RPMI7951 (cell line): ENCODE data around the gene ZPBP2. TPM values are rescaled to one million over a fixed set of nuclear protein-coding genes. Genes with fewer than 3 reads are reported as not detected.

Source experiments
- DNase-seq: peaks from one replicate; pipeline ENCODE4 v3.0.0-alpha.2; 2012; ENCODE audit warnings: low read depth
- total RNA-seq: library from RNA; depleted of rRNA; stranded (reverse); fragments of >200 nt; shearing (Covaris generic); gene quantifications from 2 replicates; pipeline ENCODE4 v1.2.3, GENCODE V29; 2014; rRNA removed

ZPBP2 gene
- total RNA-seq, 1 experiment from 2014 or later = not detected

- no peak for DNase-seq
Measured at GRCh38 chr17:39908789-39909352, 40.9 kb downstream of the ZPBP2 start.

GRCh38 chr17:39913989-39914388 is 46.0 kb downstream of the ZPBP2 start:
- DNase-seq = no peak

- no peak for DNase-seq
Measured at GRCh38 chr17:39915559-39915958, 47.6 kb downstream of the ZPBP2 start.

GRCh38 chr17:39916918-39917317 is 48.9 kb downstream of the ZPBP2 start:
- DNase-seq = peak; percentile 15

- no peak for DNase-seq
Measured at GRCh38 chr17:39919087-39919683, 51.2 kb downstream of the ZPBP2 start.

GRCh38 chr17:39920218-39921210 is 52.5 kb downstream of the ZPBP2 start:
- no peak for DNase-seq

GRCh38 chr17:39921323-39921722 is 53.3 kb downstream of the ZPBP2 start:
- no peak for DNase-seq

- DNase-seq = no peak
Measured at GRCh38 chr17:39922006-39922405, 54.0 kb downstream of the ZPBP2 start.

GRCh38 chr17:39923230-39923629 is 55.2 kb downstream of the ZPBP2 start:
- no peak for DNase-seq

- DNase-seq = peak; percentile 14
Measured at GRCh38 chr17:39923836-39924690, 56.1 kb downstream of the ZPBP2 start.

GRCh38 chr17:39924691-39925055 is 56.7 kb downstream of the ZPBP2 start:
- no peak for DNase-seq

GRCh38 chr17:39925282-39926134 is 57.5 kb downstream of the ZPBP2 start:
- DNase-seq = no peak

- DNase-seq = no peak
Measured at GRCh38 chr17:39926135-39926587, 58.2 kb downstream of the ZPBP2 start.

GRCh38 chr17:39926588-39927100 is 58.6 kb downstream of the ZPBP2 start:
- DNase-seq = no peak

Other genes starting within 250 kb of the ZPBP2 start
- 0.48 TPM in 1 of 2 replicates, not detected in the other for gene PPP1R1B, start 241.2 kb upstream of the ZPBP2 start, total RNA-seq
- 24.4 and 26.0 TPM in 2 replicates for gene STARD3, start 231.1 kb upstream of the ZPBP2 start, total RNA-seq
- gene TCAP, start 202.9 kb upstream of the ZPBP2 start, total RNA-seq = 0.24 and 0.39 TPM in 2 replicates
- 0.68 TPM in 1 of 2 replicates, not detected in the other for gene PNMT, start 199.7 kb upstream of the ZPBP2 start, total RNA-seq
- gene PGAP3, start 180.1 kb upstream of the ZPBP2 start, total RNA-seq = 4.0 and 7.9 TPM in 2 replicates
- gene ERBB2, start 168.1 kb upstream of the ZPBP2 start, total RNA-seq = 11.2 and 11.5 TPM in 2 replicates
- 49.1 and 59.7 TPM in 2 replicates for gene MIEN1, start 137.7 kb upstream of the ZPBP2 start, total RNA-seq
- not detected in 2 replicates for gene GRB7, start 130.3 kb upstream of the ZPBP2 start, total RNA-seq
- not detected in 2 replicates for gene IKZF3, start 3.9 kb upstream of the ZPBP2 start, total RNA-seq
- gene GSDMB, start 50.4 kb downstream of the ZPBP2 start, total RNA-seq = 0.39 and 0.60 TPM in 2 replicates
- gene ORMDL3, start 59.4 kb downstream of the ZPBP2 start, total RNA-seq = 22.1 and 23.8 TPM in 2 replicates
- not detected in 2 replicates for gene LRRC3C, start 59.5 kb downstream of the ZPBP2 start, total RNA-seq
- not detected in 2 replicates for gene GSDMA, start 94.8 kb downstream of the ZPBP2 start, total RNA-seq
- gene PSMD3, start 112.6 kb downstream of the ZPBP2 start, total RNA-seq = 114 and 116 TPM in 2 replicates
- gene CSF3, start 147.2 kb downstream of the ZPBP2 start, total RNA-seq = 0.49 TPM in 1 of 2 replicates, not detected in the other
- 44.9 and 47.8 TPM in 2 replicates for gene MED24, start 186.2 kb downstream of the ZPBP2 start, total RNA-seq
- gene THRA, start 194.8 kb downstream of the ZPBP2 start, total RNA-seq = 16.3 and 20.0 TPM in 2 replicates
- gene NR1D1, start 232.4 kb downstream of the ZPBP2 start, total RNA-seq = 2.3 and 5.5 TPM in 2 replicates